Astrocyte of the hippocampus (primary cell): ENCODE measurements around the gene TACR2.

Experiments used
- DNase-seq: peaks from one replicate; pipeline ENCODE4 v3.0.0; 2011; ENCODE audit warnings: low read depth, low spot score

Gene TACR2

GRCh38 chr10:69403519-69403918, 13.2 kb downstream of the TACR2 start:
- DNase-seq: peak; percentile 40

DNA sequence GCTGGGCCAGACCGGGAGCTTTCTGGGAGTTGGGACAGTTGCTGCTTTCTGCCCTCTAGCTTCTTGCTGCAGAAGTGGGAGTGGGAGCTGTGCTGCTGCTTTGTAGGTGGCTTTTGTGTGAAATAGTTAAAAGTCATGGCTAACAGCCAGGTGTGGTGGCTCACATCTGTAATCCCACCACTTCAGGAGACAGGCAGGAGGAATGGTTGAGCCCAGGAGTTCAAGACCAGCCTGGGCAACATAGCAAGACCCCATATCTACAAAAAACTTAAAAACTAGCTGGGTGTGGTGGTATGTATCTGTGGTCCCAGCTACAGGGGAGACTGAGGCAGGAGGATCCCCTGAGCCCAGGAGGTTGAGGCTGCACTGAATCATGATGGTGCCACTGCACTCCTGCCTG, 13.7 kb downstream of the TACR2 start:
- no peak for DNase-seq

DNA sequence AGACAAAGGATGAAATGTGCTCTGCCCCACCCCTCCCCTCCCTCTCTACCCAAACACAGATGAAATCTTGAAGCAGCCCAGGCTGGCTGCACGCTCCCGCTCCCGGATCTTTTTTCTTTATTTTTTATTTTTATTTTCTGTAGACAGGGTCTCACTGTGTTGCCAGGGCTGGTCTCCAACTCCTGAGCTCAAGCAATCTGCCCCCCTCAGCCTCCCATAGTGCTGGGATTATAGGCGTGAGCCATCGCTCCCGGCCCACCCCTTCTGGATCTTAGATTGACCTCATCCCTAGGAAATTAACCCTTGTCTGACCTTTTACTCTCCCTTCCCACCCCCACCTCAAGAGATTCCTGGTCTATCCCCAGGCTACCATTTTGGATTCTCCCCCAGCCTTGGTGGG, 14.3 kb downstream of the TACR2 start:
- DNase-seq: no peak

DNA sequence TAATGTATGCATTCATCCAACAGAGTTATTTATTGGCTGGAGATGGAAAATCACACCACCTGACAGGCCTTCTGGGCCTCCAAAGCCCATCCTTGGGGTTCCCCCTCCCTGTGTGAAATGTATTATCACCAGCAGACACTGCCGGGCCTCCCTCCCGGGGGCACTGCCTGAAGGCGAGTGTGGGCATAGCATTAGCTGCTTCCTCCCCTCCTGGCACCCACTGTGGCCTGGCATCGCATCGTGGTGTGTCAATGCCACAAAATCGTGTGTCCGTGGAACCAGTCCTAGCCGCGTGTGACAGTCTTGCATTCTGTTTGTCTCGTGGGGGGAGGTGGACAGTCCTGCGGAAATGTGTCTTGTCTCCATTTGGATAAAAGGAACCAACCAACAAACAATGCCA, 15.3 kb downstream of the TACR2 start:
- DNase-seq: no peak

DNA sequence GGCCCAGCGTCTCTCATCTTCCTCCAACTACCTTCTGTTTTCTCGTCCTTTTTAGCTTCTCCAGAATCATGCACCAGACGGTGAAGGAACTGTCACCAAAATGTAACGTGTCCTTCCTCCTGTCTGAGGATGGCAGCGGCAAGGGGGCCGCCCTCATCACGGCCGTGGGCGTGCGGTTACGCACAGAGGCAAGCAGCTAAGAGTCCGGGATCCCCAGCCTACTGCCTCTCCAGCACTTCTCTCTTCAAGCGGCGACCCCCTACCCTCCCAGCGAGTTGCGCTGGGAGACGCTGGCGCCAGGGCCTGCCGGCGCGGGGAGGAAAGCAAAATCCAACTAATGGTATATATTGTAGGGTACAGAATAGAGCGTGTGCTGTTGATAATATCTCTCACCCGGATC, 15.8 kb downstream of the TACR2 start:
- DNase-seq: no peak

- DNase-seq: no peak
Measured at GRCh38 chr10:69398466-69398865, 18.3 kb downstream of the TACR2 start.

GRCh38 chr10:69397972-69398371, 18.7 kb downstream of the TACR2 start:
- DNase-seq: no peak

GRCh38 chr10:69394020-69394419, 22.7 kb downstream of the TACR2 start:
- no peak for DNase-seq

DNA sequence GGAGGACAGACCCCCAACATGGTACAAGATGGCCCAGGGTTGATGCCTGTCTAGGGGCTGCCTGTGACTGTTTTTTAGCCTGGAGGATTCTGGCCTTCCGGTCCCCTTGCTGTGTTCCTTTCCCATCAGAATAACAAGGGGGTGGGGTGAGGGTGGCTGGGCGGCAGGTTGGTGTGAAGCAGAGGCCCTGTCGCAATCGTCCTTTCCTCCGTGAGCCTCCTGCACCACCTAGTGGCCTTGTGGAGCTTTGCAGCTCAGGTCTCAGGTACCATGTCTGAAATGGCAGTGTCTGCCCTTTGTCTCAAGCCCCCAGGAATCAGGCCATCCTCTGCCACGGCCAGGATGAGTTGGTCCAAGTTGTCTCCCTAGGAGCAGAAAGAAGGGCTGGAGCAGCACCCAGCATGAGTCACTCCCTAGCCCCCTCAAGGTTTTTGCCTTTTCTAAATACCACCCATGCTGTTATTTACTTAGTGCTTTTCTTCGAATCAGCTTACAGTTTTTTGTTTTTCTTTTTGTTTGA, 24.2 kb downstream of the TACR2 start:
- peak; percentile 92 for DNase-seq

GRCh38 chr10:69391158-69391557, 25.6 kb downstream of the TACR2 start:
- DNase-seq: no peak

- peak; percentile 64 for DNase-seq
Measured at GRCh38 chr10:69389827-69390490, 26.8 kb downstream of the TACR2 start.

DNA sequence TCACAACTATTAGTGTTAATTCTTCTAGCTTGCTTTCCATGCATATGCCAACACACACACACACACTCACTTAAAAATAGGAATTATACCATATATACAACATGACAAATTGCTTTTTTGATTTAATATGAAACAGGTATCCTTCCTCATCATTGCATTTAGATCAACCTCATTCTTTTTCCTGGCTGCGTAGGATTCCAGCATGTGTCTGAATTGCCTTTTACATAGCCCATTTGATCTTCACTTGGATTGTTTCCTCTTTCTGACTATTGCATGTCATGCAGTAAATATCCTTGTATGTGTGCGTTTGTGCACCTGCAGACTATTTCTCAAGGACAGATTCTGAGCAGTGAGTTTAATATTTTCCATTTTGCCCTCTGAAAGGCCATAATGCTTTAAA, 28.2 kb downstream of the TACR2 start:
- DNase-seq: no peak

- no peak for DNase-seq
Measured at GRCh38 chr10:69387500-69387899, 29.2 kb downstream of the TACR2 start.

GRCh38 chr10:69385454-69386350, 31.0 kb downstream of the TACR2 start:
- DNase-seq: no peak

DNA sequence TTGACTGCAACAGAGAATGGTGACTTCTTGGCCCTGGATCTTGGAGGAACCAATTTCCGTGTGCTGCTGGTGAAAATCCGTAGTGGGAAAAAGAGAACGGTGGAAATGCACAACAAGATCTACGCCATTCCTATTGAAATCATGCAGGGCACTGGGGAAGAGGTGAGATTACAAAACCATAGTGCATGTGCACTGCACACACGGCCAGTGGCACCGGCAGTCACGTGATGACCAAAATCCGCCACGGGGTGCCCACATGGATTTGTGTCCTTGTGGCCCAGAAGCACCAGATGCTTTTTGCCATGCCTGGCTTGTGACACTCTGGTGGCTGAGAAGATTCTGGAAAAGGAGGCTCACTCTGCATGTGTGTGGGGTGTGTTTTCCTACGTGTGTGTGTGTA, 32.4 kb downstream of the TACR2 start:
- DNase-seq: no peak

DNA sequence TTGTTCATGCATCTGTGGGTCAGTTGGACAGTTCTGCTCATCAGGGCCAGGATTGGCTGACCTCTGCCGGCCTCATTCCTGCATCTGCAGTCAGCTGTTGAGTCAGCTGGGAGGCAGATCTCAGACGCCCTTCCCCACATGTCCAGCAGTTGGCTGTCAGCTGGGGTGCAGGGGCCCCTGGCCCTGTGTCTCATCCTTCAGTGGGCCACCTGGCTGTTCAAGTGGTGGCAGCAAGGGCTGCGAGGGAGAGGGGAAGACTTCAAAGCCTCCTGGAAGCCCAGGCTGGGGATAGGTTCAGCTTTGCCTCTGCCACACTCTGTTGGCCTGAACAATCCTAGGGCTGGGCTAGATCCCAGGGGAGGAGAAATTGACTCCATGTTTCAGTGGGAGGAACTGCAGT, 33.2 kb downstream of the TACR2 start:
- DNase-seq: no peak

DNA sequence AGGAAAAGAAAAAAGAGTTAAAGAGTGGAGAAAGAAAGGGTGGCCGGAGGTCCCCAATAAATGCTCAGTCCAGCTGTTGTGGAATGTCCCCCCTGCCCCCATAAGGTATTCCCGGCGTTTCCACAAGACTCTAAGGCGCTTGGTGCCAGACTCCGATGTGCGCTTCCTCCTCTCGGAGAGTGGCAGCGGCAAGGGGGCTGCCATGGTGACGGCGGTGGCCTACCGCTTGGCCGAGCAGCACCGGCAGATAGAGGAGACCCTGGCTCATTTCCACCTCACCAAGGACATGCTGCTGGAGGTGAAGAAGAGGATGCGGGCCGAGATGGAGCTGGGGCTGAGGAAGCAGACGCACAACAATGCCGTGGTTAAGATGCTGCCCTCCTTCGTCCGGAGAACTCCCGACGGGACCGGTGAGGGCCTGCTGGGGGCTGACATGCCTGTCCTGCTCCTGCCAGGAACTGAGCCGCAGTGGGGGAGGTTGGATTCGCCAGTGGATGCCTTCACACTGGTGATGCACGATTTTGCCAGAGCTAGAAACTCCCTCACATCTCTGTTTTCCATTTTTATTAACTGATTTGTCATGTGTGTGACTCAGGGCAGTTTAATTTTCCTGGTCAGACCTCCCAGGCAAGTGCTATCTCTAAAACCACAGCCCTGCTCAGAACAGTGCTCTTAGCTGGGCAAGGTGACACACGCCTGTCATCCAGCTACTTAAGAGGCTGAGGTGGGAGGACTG, 34.2 kb downstream of the TACR2 start:
- DNase-seq: peak; percentile 86

DNA sequence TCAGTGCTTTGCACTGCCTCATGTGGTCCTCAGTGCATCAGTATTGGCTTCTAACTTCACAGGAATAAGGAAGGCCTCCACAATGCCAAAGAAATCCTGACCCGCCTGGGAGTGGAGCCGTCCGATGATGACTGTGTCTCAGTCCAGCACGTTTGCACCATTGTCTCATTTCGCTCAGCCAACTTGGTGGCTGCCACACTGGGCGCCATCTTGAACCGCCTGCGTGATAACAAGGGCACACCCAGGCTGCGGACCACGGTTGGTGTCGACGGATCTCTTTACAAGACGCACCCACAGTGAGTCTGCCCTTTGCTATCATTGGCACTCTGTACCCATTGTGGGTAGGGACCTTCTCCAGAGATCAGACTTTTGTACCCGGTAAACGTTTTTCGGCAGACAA, 36.9 kb downstream of the TACR2 start:
- no peak for DNase-seq

GRCh38 chr10:69377933-69378332, 38.8 kb downstream of the TACR2 start:
- no peak for DNase-seq

DNA sequence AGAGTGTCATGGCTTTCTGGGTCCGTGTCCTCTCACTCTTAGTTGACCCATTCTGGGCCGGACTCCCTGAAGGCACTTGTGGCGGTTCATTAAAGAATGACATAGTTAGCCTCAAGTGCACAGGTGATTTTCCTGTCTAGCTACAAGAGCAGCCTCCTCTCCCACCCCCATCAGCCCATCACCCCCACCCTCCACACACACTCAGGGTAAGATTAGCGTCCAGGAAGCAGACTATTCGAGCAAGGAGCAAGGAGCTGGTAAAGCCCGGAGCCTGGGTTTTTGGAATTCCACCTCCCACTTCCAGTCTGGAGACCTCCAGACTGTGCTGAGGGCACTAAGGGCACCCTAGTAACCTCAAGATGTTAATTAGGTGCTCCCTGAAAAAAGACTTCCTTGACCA, 39.5 kb downstream of the TACR2 start:
- no peak for DNase-seq

- no peak for DNase-seq
Measured at GRCh38 chr10:69376662-69377061, 40.1 kb downstream of the TACR2 start.
